Osteoblast (primary cell): ENCODE data around the gene RNF34. TPM values are rescaled to one million over a fixed set of nuclear protein-coding genes. Genes with fewer than 3 reads are reported as not detected.

Source experiments
- total RNA-seq: library from RNA; depleted of rRNA; stranded (reverse); fragments of >200 nt; gene quantifications from 2 replicates; pipeline ENCODE4 v1.2.3, GENCODE V29; 2012

The RNF34 gene
- total RNA-seq, 1 donor: 41.6 TPM

Other genes starting within 250 kb of the RNF34 start
- 22.1 and 23.5 TPM in 2 replicates for gene P2RX4, start 190.0 kb upstream of the RNF34 start, total RNA-seq
- 22.8 and 23.9 TPM in 2 replicates for gene CAMKK2, start 103.4 kb upstream of the RNF34 start, total RNA-seq
- gene ANAPC5, start 47.7 kb upstream of the RNF34 start, total RNA-seq: 168 and 195 TPM in 2 replicates
- 29.8 and 32.6 TPM in 2 replicates for gene KDM2B, start 180.9 kb downstream of the RNF34 start, total RNA-seq
- gene ORAI1, start 226.4 kb downstream of the RNF34 start, total RNA-seq: 7.2 and 7.7 TPM in 2 replicates